Purkinje cell (primary cell): ENCODE measurements around the gene SETMAR. TPM values are rescaled to one million over a fixed set of nuclear protein-coding genes. Genes with fewer than 3 reads are reported as not detected.

Source experiments
- polyA plus RNA-seq: library from polyadenylated mRNA; unstranded; fragments of >200 nt; fragmentation: Nextera tagmentation; gene quantifications from 2 replicates; pipeline ENCODE4 v1.2.1, GENCODE V29; 2014

SETMAR gene
- 10.0 and 23.4 TPM in 2 replicates for polyA plus RNA-seq

GRCh38 chr3:4303187-4304123 is at the start of gene SETMAR:
Gene SETMAR (plus strand): TSS chr3:4303369. CDS start chr3:4303371, 2 bp downstream.

Other genes with a start within 250 kb of the SETMAR start
- 11.3 and 13.9 TPM in 2 replicates for gene SUMF1, start 163.9 kb downstream of the SETMAR start, polyA plus RNA-seq
- gene ITPR1, start 190.0 kb downstream of the SETMAR start, polyA plus RNA-seq, result 6,657 and 7,924 TPM in 2 replicates